Measurements from ENCODE around the gene JADE2. TPM values are rescaled to one million over a fixed set of nuclear protein-coding genes. Genes with fewer than 3 reads are reported as not detected.

The JADE2 gene
- total RNA-seq, 1 experiment from 2014 or later, result 39.9 TPM

- no peak for TF ChIP-seq ZFX (IDR thresholded peaks at IDR 0.05)
- no peak for TF ChIP-seq SIN3A (IDR thresholded peaks at IDR 0.05; ENCODE audit: low read depth)
- TF ChIP-seq EGR1 (IDR thresholded peaks at IDR 0.05; ENCODE audit: low read depth), result no peak
- no peak for TF ChIP-seq ATF3 (IDR thresholded peaks at IDR 0.05)
- TF ChIP-seq POLR2A (IDR thresholded peaks at IDR 0.05; ENCODE audit: borderline replicate concordance, extremely low read depth, insufficient read depth, insufficient read length), result no peak
- no peak for TF ChIP-seq ELF1 (IDR thresholded peaks at IDR 0.05; ENCODE audit: borderline replicate concordance, low read depth)
These were observed 101.0 kb downstream of the JADE2 start (continued) for GRCh38 chr5:134626369-134627014.

Other genes starting within 250 kb of the JADE2 start
- gene CDKL3, start 158.5 kb upstream of the JADE2 start, total RNA-seq (2021; ENCODE audit: unreplicated experiment), result 3.4 TPM
- gene UBE2B, start 154.1 kb upstream of the JADE2 start, total RNA-seq (2021; ENCODE audit: unreplicated experiment), result 91.9 TPM
- gene CDKN2AIPNL, start 113.8 kb upstream of the JADE2 start, total RNA-seq (2021; ENCODE audit: unreplicated experiment), result 63.0 TPM
- gene SAR1B, start 107.2 kb downstream of the JADE2 start, total RNA-seq (2021; ENCODE audit: unreplicated experiment), result 40.7 TPM
- 16.8 TPM for gene SEC24A, start 123.1 kb downstream of the JADE2 start, total RNA-seq (2021; ENCODE audit: unreplicated experiment)
- gene CAMLG, start 212.9 kb downstream of the JADE2 start, total RNA-seq (2021; ENCODE audit: unreplicated experiment), result 29.3 TPM
- gene DDX46, start 233.1 kb downstream of the JADE2 start, total RNA-seq (2021; ENCODE audit: unreplicated experiment), result 99.3 TPM